ENCODE data around the gene EGLN1.

Gene EGLN1

GRCh38 chr1:231381729-231382128 is 40.4 kb downstream of the EGLN1 start:
- Histone ChIP-seq H3K27me3 (ENCODE audit: insufficient read depth, poor library complexity, severe bottlenecking) (no peaks in the 10 kb centered on the region), H3K4me3 (ENCODE audit: severe bottlenecking) (no peak overlapping the region), H3K4me1 (ENCODE audit: insufficient read depth, poor library complexity, severe bottlenecking) (peaks cover 31% of the 10 kb centered on the region), H3K36me3 (ENCODE audit: low read depth) (no peaks in the 10 kb centered on the region), H3K9me3 (ENCODE audit: severe bottlenecking) (no peaks in the 10 kb centered on the region), H3K27ac (ENCODE audit: poor library complexity, severe bottlenecking) (no peak overlapping the region)
- DNase-seq (ENCODE audit: low spot score) (no peak), ATAC-seq (ENCODE audit: low read depth) (no peak)
- TF ChIP-seq CTCF (IDR thresholded peaks at IDR 0.05; ENCODE audit: poor library complexity, severe bottlenecking) = no peak

- Histone ChIP-seq H3K27me3 (ENCODE audit: insufficient read depth, poor library complexity, severe bottlenecking) (no peaks in the 10 kb centered on the region), H3K27ac (ENCODE audit: poor library complexity, severe bottlenecking) (no peak overlapping the region), H3K4me3 (ENCODE audit: severe bottlenecking) (no peak overlapping the region), H3K9me3 (ENCODE audit: severe bottlenecking) (no peaks in the 10 kb centered on the region), H3K4me1 (ENCODE audit: insufficient read depth, poor library complexity, severe bottlenecking) (no peaks in the 10 kb centered on the region), H3K36me3 (ENCODE audit: low read depth) (no peaks in the 10 kb centered on the region; the same call in 1 of the 2 replicates)
- ATAC-seq (ENCODE audit: low read depth) (no peak), DNase-seq (ENCODE audit: low spot score) (no peak)
- no peak for TF ChIP-seq CTCF (IDR thresholded peaks at IDR 0.05; ENCODE audit: poor library complexity, severe bottlenecking)
Measured at GRCh38 chr1:231376875-231377549, 45.1 kb downstream of the EGLN1 start.

- Histone ChIP-seq H3K36me3 (ENCODE audit: low read depth) (no peaks in the 10 kb centered on the region; the same call in 1 of the 2 replicates), H3K27ac (ENCODE audit: poor library complexity, severe bottlenecking) (no peak overlapping the region), H3K4me1 (ENCODE audit: insufficient read depth, poor library complexity, severe bottlenecking) (no peaks in the 10 kb centered on the region), H3K9me3 (ENCODE audit: severe bottlenecking) (no peaks in the 10 kb centered on the region), H3K4me3 (ENCODE audit: severe bottlenecking) (no peak overlapping the region), H3K27me3 (ENCODE audit: insufficient read depth, poor library complexity, severe bottlenecking) (no peaks in the 10 kb centered on the region)
- TF ChIP-seq CTCF (IDR thresholded peaks at IDR 0.05; ENCODE audit: poor library complexity, severe bottlenecking) = no peak
- ATAC-seq (ENCODE audit: low read depth) (no peak), DNase-seq (ENCODE audit: low spot score) (no peak)
Measured at GRCh38 chr1:231376101-231376500, 46.0 kb downstream of the EGLN1 start.

GRCh38 chr1:231374394-231374793 is 47.7 kb downstream of the EGLN1 start:
- ATAC-seq (ENCODE audit: low read depth) (no peak), DNase-seq (ENCODE audit: low spot score) (no peak)
- no peak for TF ChIP-seq CTCF (IDR thresholded peaks at IDR 0.05; ENCODE audit: poor library complexity, severe bottlenecking)
- no peak overlapping the region for H3K27ac ChIP-seq (ENCODE audit: poor library complexity, severe bottlenecking)
- H3K9me3 ChIP-seq (ENCODE audit: severe bottlenecking) = no peaks in the 10 kb centered on the region
- H3K4me3 ChIP-seq (ENCODE audit: severe bottlenecking) = no peak overlapping the region
- H3K27me3 ChIP-seq (ENCODE audit: insufficient read depth, poor library complexity, severe bottlenecking) = no peaks in the 10 kb centered on the region
- no peaks in the 10 kb centered on the region; the same call in 1 of the 2 replicates for H3K36me3 ChIP-seq (ENCODE audit: low read depth)
- no peaks in the 10 kb centered on the region for H3K4me1 ChIP-seq (ENCODE audit: insufficient read depth, poor library complexity, severe bottlenecking)

GRCh38 chr1:231372501-231372900 is 49.6 kb downstream of the EGLN1 start:
- ATAC-seq (ENCODE audit: low read depth) (no peak), DNase-seq (ENCODE audit: low spot score) (no peak)
- Histone ChIP-seq H3K27ac (ENCODE audit: poor library complexity, severe bottlenecking) (no peak overlapping the region), H3K9me3 (ENCODE audit: severe bottlenecking) (no peaks in the 10 kb centered on the region), H3K4me1 (ENCODE audit: insufficient read depth, poor library complexity, severe bottlenecking) (no peaks in the 10 kb centered on the region), H3K27me3 (ENCODE audit: insufficient read depth, poor library complexity, severe bottlenecking) (no peaks in the 10 kb centered on the region), H3K36me3 (ENCODE audit: low read depth) (no peaks in the 10 kb centered on the region; the same call in 1 of the 2 replicates), H3K4me3 (ENCODE audit: severe bottlenecking) (no peak overlapping the region)
- TF ChIP-seq CTCF (IDR thresholded peaks at IDR 0.05; ENCODE audit: poor library complexity, severe bottlenecking) = no peak

Measured in RWPE2 (cell line).